Psoas muscle (tissue), 8 donors: Measurements from ENCODE around the gene KDM2A. TPM values are rescaled to one million over a fixed set of nuclear protein-coding genes. Genes with fewer than 3 reads are reported as not detected.
A peak's percentile ranks its signal among the peaks of the same experiment; 100 is the strongest.

Experiments
- ATAC-seq, 4 donors: fragments of 200-7000 bp; cut with Tn5 transposase; one replicate each; pipeline ENCODE4 v1.9.1; 2020; ENCODE audit warnings: moderate library complexity in 3 of 4, mild to moderate bottlenecking in 2 of 4
- DNase-seq, 2 donors: peaks; one replicate each; pipeline ENCODE4 v3.0.0-alpha.2; 2020
- H3K27ac ChIP-seq: fragments of 200-600 bp; one replicate; pipeline ENCODE4 v1.8.0; 2022
- H3K27me3 ChIP-seq, 3 donors: fragments of 200-600 bp in 1 of 3; one replicate each; pipeline versions ENCODE4 v1.6.1 to v1.8.0; 2013 to 2022; ENCODE audit warnings: low read length in 2 of 3, mild to moderate bottlenecking in 2 of 3, moderate library complexity in 1 of 3; ENCODE audit not compliant: insufficient read depth in 3 of 3
- H3K36me3 ChIP-seq, 2 donors: fragments of 200-600 bp in 1 of 2; one replicate each; pipeline versions ENCODE4 v1.6.1 to v1.8.0; 2013 to 2022; ENCODE audit warnings: low read depth in 1 of 2, mild to moderate bottlenecking in 1 of 2, moderate library complexity in 1 of 2; ENCODE audit not compliant: insufficient read depth in 1 of 2
- H3K4me1 ChIP-seq: fragments of 200-600 bp; one replicate; pipeline ENCODE4 v1.8.0; 2022
- H3K4me3 ChIP-seq: fragments of 200-600 bp; one replicate; pipeline ENCODE4 v1.8.0; 2022; ENCODE audit warnings: mild to moderate bottlenecking
- H3K9me3 ChIP-seq: fragments of 200-600 bp; one replicate; pipeline ENCODE4 v1.8.0; 2022
- CTCF ChIP-seq: fragments of 200-600 bp; IDR thresholded peaks from one replicate; pipeline ENCODE4 v1.8.0; 2022; ENCODE audit warnings: antibody characterized with exemption
- WGBS, 3 donors: extraction: QIAGEN DNeasy Blood & Tissue Kit; methylation state at CpG; one replicate each; pipeline versions ENCODE4 v1.1.6 to v1.1.7; 2013; 5-methylcytosine and 5-hydroxymethylcytosine counted together
- intact Hi-C, 2 donors: fragments of 100-400 bp; cut with DNase I; formaldehyde crosslinking; loops; one replicate each; pipeline versions ENCODE4 v1.11.0 to v1.14.2; 2022
- polyA plus RNA-seq, 3 donors: library from polyadenylated mRNA; stranded (reverse); fragments of 200-250 nt; gene quantifications; one replicate each; pipeline ENCODE4 v1.2.3, GENCODE V29; 2013
- total RNA-seq, 4 donors: library from RNA; stranded (reverse); fragmentation: NEBNext Ultra II Directional in 2 of 4; extraction: Animal tissue kit (Norgen Biotek cat#: 25700) in 2 of 4; gene quantifications; one replicate each; pipeline versions ENCODE4 v1.2.1 to v1.2.4, GENCODE V29; 2021 to 2023
- donor health status: healthy with polysubstance abuse.
- donor health status: DM: no; HTN: no; CAD: no; lungs with moderate emphysema.
- donor health status: Bipolar disorder and iron deficiency.
- donor health status: healthy.
- donor health status: DM: yes; HTN: yes; CAD: no.
- donor health status: DM: no; HTN: no; CAD: no.
- donor health status: DM: no; HTN: no; CAD: no.
- donor health status: DM: yes; HTN: yes; CAD: no.

The KDM2A gene
- total and polyA plus RNA-seq, 7 donors, result 26.6 to 67.9 (median 52.4) TPM

GRCh38 chr11:67282155-67282875 is 163.3 kb downstream of the KDM2A start:
- ATAC-seq (no peak), DNase-seq (peak; percentile 11 to 47)
- Histone ChIP-seq H3K4me1 (peaks cover 12% of the 10 kb centered on the region), H3K27me3 (no peaks in the 10 kb centered on the region), H3K27ac (no peak overlapping the region), H3K9me3 (no peaks in the 10 kb centered on the region), H3K4me3 (no peak overlapping the region), H3K36me3 (peaks cover 3 to 88% of the 10 kb centered on the region in 2 donors)
- intact Hi-C loops, result no loop called here
- no peak for TF ChIP-seq CTCF
- WGBS, 3 donors, result 85 to 92% (median 88%) methylated on average over 19 to 20 of the region's 20 CpGs

- H3K4me1 ChIP-seq, result peaks cover 13% of the 10 kb centered on the region
- H3K36me3 ChIP-seq, result peaks cover 3 to 88% of the 10 kb centered on the region in 2 donors
- H3K9me3 ChIP-seq, result no peaks in the 10 kb centered on the region
- ATAC-seq, result no peak
- no peak for TF ChIP-seq CTCF
- H3K27me3 ChIP-seq, result no peaks in the 10 kb centered on the region
- H3K4me3 ChIP-seq, result no peak overlapping the region
- intact Hi-C loops, result no loop called here
- peak; percentile 13 to 52 for DNase-seq
- no peak overlapping the region for H3K27ac ChIP-seq
- WGBS, 3 donors, result 90 to 95% (median 92%) methylated on average over 11 of the region's 11 CpGs
These were observed 163.9 kb downstream of the KDM2A start for GRCh38 chr11:67282876-67283371.

- ATAC-seq (no peak), DNase-seq (peak; percentile 15 to 54)
- TF ChIP-seq CTCF, result no peak
- Histone ChIP-seq H3K27me3 (no peaks in the 10 kb centered on the region), H3K4me3 (no peak overlapping the region), H3K9me3 (no peaks in the 10 kb centered on the region), H3K27ac (no peak overlapping the region), H3K4me1 (peaks cover 9% of the 10 kb centered on the region), H3K36me3 (peaks cover 3 to 86% of the 10 kb centered on the region in 2 donors)
- intact Hi-C loops, result no loop called here
- WGBS, 3 donors, result 88 to 89% (median 89%) methylated on average over 13 of the region's 13 CpGs
These were observed 164.5 kb downstream of the KDM2A start for GRCh38 chr11:67283481-67283963.

GRCh38 chr11:67284811-67285540 is 165.9 kb downstream of the KDM2A start:
- TF ChIP-seq CTCF, result no peak
- no peak overlapping the region for H3K27ac ChIP-seq
- no peaks in the 10 kb centered on the region for H3K27me3 ChIP-seq
- ATAC-seq (no peak), DNase-seq (peak; percentile 12 to 61)
- WGBS, 3 donors, result 88 to 91% (median 89%) methylated on average over 44 to 45 of the region's 45 CpGs
- intact Hi-C loops, result no loop called here
- peaks cover 12% of the 10 kb centered on the region for H3K4me1 ChIP-seq
- H3K36me3 ChIP-seq, result peaks cover 3 to 71% of the 10 kb centered on the region in 2 donors
- H3K9me3 ChIP-seq, result no peaks in the 10 kb centered on the region
- H3K4me3 ChIP-seq, result no peak overlapping the region
